Stomach (tissue), 4 donors: ENCODE data around the gene RPL13A.

Experiments used
- CTCF ChIP-seq, 7 experiments: fragments of 450-650 bp in 4 of 7; fragments of 200-600 bp in 3 of 7; sonication (generic) in 3 of 7; IDR thresholded peaks; one replicate each; pipeline ENCODE4 v1.5.1; 2016 to 2019; ENCODE audit warnings: antibody characterized with exemption in 7 of 7, control low read depth in 2 of 7, mild to moderate bottlenecking in 1 of 7
- POLR2A ChIP-seq, 4 donors: fragments of 450-650 bp; IDR thresholded peaks; one replicate each; pipeline ENCODE4 v1.6.1; 2016; ENCODE audit warnings: antibody characterized with exemption in 4 of 4, control low read depth in 2 of 4, mild to moderate bottlenecking in 1 of 4, moderate library complexity in 1 of 4
- POLR2AphosphoS5 ChIP-seq, 3 donors: sonication (generic); formaldehyde crosslinking; IDR thresholded peaks; one replicate each; pipeline ENCODE4 v1.6.1; 2016; ENCODE audit warnings: antibody characterized with exemption in 3 of 3

GRCh38 chr19:49461656-49462055 lies 25.8 kb upstream of the RPL13A start:
- TF ChIP-seq CTCF (IDR thresholded peaks at IDR 0.05) (no peak), POLR2AphosphoS5 (IDR thresholded peaks at IDR 0.05) (no peak), POLR2A (IDR thresholded peaks at IDR 0.05) (no peak)
